ENCODE data around the gene MAIP1. TPM values are rescaled to one million over a fixed set of nuclear protein-coding genes. Genes with fewer than 3 reads are reported as not detected.

MAIP1 gene
- total RNA-seq, 1 experiment from 2014 or later, result 27.9 TPM

- Mint-ChIP-seq H3K4me3 (ENCODE audit: low read depth, unreplicated experiment) (no peak overlapping the region), H3K9me3 (ENCODE audit: low read depth, unreplicated experiment) (no peaks in the 10 kb centered on the region), H3K27me3 (ENCODE audit: unreplicated experiment) (no peaks in the 10 kb centered on the region), H3K4me1 (ENCODE audit: low read depth, unreplicated experiment) (peaks cover 9% of the 10 kb centered on the region), H3K36me3 (ENCODE audit: insufficient read depth, unreplicated experiment) (peaks cover 34% of the 10 kb centered on the region), H3K27ac (ENCODE audit: unreplicated experiment) (no peak overlapping the region)
- intact Hi-C loops (cut with micrococcal nuclease; ENCODE audit: unreplicated experiment), result no loop called here
- TF ChIP-seq, protein P1, sequence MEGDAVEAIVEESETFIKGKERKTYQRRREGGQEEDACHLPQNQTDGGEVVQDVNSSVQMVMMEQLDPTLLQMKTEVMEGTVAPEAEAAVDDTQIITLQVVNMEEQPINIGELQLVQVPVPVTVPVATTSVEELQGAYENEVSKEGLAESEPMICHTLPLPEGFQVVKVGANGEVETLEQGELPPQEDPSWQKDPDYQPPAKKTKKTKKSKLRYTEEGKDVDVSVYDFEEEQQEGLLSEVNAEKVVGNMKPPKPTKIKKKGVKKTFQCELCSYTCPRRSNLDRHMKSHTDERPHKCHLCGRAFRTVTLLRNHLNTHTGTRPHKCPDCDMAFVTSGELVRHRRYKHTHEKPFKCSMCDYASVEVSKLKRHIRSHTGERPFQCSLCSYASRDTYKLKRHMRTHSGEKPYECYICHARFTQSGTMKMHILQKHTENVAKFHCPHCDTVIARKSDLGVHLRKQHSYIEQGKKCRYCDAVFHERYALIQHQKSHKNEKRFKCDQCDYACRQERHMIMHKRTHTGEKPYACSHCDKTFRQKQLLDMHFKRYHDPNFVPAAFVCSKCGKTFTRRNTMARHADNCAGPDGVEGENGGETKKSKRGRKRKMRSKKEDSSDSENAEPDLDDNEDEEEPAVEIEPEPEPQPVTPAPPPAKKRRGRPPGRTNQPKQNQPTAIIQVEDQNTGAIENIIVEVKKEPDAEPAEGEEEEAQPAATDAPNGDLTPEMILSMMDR (IDR thresholded peaks at IDR 0.05; ENCODE audit: unreplicated experiment), result no peak
- DNase-seq, result no peak
- CTCF ChIA-PET, result no interaction called here
- no TSS peak for BruUV-seq (replicated peaks)
Observed at GRCh38 chr2:199946196-199946595, 9.2 kb upstream of the MAIP1 start.

DNA sequence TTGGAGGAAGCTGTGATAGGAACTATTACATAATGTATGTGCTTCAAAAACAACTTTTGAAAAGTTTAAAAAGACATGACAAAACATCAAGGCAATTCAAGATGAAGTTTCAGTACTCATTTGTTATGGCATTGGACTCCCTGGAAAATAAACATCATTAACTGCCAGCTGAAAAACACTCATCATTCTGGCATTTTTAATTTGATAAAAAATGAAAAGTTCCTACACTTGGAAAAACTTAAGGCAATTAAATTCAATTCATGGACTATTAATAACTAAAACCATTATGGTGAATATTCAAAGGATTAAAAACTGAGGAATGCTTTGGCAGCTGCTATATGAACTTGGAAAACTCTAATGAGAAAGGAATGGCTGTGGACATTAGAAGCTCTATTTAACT lies 8.5 kb upstream of the MAIP1 start:
- no peak overlapping the region for H3K27ac Mint-ChIP-seq (ENCODE audit: unreplicated experiment)
- no peaks in the 10 kb centered on the region for H3K27me3 Mint-ChIP-seq (ENCODE audit: unreplicated experiment)
- CTCF ChIA-PET, result interaction anchor here (0.6 kb wide), 1 partner anchor 85 kb away, joined by 3 read pairs; no protein-coding TSS in a partner anchor
- TF ChIP-seq, protein P1 (IDR thresholded peaks at IDR 0.05; ENCODE audit: unreplicated experiment), result no peak
- H3K4me3 Mint-ChIP-seq (ENCODE audit: low read depth, unreplicated experiment), result no peak overlapping the region
- no TSS peak for BruUV-seq (replicated peaks)
- peaks cover 9% of the 10 kb centered on the region for H3K4me1 Mint-ChIP-seq (ENCODE audit: low read depth, unreplicated experiment)
- H3K9me3 Mint-ChIP-seq (ENCODE audit: low read depth, unreplicated experiment), result no peaks in the 10 kb centered on the region
- intact Hi-C loops (cut with micrococcal nuclease; ENCODE audit: unreplicated experiment), result no loop called here
- DNase-seq, result no peak
- peaks cover 34% of the 10 kb centered on the region for H3K36me3 Mint-ChIP-seq (ENCODE audit: insufficient read depth, unreplicated experiment)

DNA sequence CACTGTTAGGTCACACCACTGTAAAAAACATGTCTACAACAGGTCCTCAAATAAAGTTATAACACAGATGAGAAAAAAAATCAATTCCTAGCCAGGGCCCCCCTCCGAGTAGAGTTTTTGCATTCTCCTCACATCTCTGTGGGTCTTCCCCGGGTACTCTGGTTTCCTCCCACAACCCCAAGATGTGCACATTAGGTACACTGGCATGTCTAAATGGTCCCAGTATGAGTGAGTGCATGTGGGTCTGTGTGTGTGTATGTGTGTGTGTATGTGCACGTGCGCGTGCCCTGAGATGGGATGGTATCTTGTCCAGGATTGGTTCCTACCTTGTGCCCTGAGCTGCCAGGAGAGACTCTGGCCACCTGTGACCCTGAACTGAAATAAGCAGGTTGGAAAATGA lies 5.0 kb upstream of the MAIP1 start:
- H3K9me3 Mint-ChIP-seq (ENCODE audit: low read depth, unreplicated experiment), result no peaks in the 10 kb centered on the region
- no peaks in the 10 kb centered on the region for H3K27me3 Mint-ChIP-seq (ENCODE audit: unreplicated experiment)
- peaks cover 25% of the 10 kb centered on the region for H3K4me1 Mint-ChIP-seq (ENCODE audit: low read depth, unreplicated experiment)
- no peak overlapping the region for H3K4me3 Mint-ChIP-seq (ENCODE audit: low read depth, unreplicated experiment)
- peaks cover 48% of the 10 kb centered on the region for H3K36me3 Mint-ChIP-seq (ENCODE audit: insufficient read depth, unreplicated experiment)
- intact Hi-C loops (cut with micrococcal nuclease; ENCODE audit: unreplicated experiment), result no loop called here
- BruUV-seq (replicated peaks), result no TSS peak
- no peak for DNase-seq
- TF ChIP-seq, protein P1 (IDR thresholded peaks at IDR 0.05; ENCODE audit: unreplicated experiment), result no peak
- H3K27ac Mint-ChIP-seq (ENCODE audit: unreplicated experiment), result no peak overlapping the region
- CTCF ChIA-PET, result no interaction called here

- BruUV-seq (replicated peaks), result no TSS peak
- H3K4me3 Mint-ChIP-seq (ENCODE audit: low read depth, unreplicated experiment), result no peak overlapping the region
- no peak overlapping the region for H3K27ac Mint-ChIP-seq (ENCODE audit: unreplicated experiment)
- no peaks in the 10 kb centered on the region for H3K27me3 Mint-ChIP-seq (ENCODE audit: unreplicated experiment)
- intact Hi-C loops (cut with micrococcal nuclease; ENCODE audit: unreplicated experiment), result no loop called here
- H3K9me3 Mint-ChIP-seq (ENCODE audit: low read depth, unreplicated experiment), result no peaks in the 10 kb centered on the region
- CTCF ChIA-PET, result no interaction called here
- H3K36me3 Mint-ChIP-seq (ENCODE audit: insufficient read depth, unreplicated experiment), result peaks cover 51% of the 10 kb centered on the region
- peaks cover 25% of the 10 kb centered on the region for H3K4me1 Mint-ChIP-seq (ENCODE audit: low read depth, unreplicated experiment)
- DNase-seq, result no peak
- TF ChIP-seq, protein P1 (IDR thresholded peaks at IDR 0.05; ENCODE audit: unreplicated experiment), result no peak
Observed at GRCh38 chr2:199951023-199951422, 4.4 kb upstream of the MAIP1 start.

Data from Calu3 (cell line).